BE2C (cell line): ENCODE results near the gene KCNJ5.

Source experiments
- DNase-seq: peaks from one replicate; pipeline ENCODE4 v3.0.0-alpha.2; 2020
- H3K27me3 ChIP-seq: fragments of 250-450 bp; sonication (Bioruptor Pico); 2 replicates; pipeline ENCODE4 v1.5.1; 2020; ENCODE audit warnings: mild to moderate bottlenecking
- H3K36me3 ChIP-seq: fragments of 250-450 bp; sonication (Bioruptor Pico); 2 replicates; pipeline ENCODE4 v1.5.1; 2020; ENCODE audit warnings: mild to moderate bottlenecking
- H3K4me1 ChIP-seq: fragments of 250-450 bp; sonication (Bioruptor Pico); 2 replicates; pipeline ENCODE4 v1.5.1; 2020
- H3K4me3 ChIP-seq: 2 replicates; pipeline ENCODE4 v1.5.1; 2011; ENCODE audit warnings: low read depth, low read length
- H3K9me3 ChIP-seq: fragments of 250-450 bp; sonication (Bioruptor Pico); 2 replicates; pipeline ENCODE4 v1.5.1; 2020
- TF ChIP-seq, protein P1 (sequence below): IDR thresholded peaks from 2 replicates; pipeline ENCODE4 v1.5.1; 2012; ENCODE audit warnings: mild to moderate bottlenecking, low read depth, low read length

The KCNJ5 gene

DNA sequence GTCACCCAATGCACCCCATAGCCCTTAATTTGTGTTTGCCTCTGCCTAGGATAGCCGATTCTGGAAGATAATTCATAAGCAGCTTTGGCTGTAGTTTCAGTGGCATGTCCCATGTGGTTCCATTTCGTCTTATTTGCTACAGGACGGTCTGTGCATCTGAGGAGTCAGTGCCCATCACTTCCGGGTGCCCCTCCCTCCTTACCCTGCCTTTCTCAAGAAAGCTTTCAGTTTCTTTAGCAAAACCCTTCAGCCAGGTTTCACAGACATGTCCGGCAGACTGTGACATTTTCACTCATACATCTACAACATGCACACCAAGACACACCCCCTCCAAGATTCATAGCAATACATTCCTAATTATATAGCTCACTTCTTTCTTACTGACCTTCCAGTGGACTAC, 37.2 kb downstream of the KCNJ5 start:
- no peaks in the 10 kb centered on the region for H3K27me3 ChIP-seq
- DNase-seq: no peak

DNA sequence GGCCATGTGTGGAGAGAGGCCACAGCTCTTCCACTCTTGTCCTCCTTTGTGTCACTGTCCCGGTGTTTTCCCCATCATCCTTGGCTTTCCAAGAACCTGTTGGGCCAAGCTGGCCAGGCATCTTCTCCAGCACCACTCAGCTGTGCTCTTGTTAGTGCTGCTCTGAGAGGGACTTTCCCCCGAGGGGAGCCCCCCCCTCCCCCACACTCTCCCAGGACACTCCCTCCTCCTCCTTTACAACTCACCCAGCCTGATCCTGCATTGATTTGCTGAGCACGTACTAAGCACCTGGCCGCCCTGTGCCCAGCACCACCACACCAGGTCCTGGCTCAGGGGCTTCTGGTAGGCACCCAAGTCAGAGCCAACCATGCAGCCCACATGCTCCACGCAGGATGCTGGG, 38.3 kb downstream of the KCNJ5 start:
- DNase-seq: no peak
- Histone ChIP-seq H3K27me3 (no peaks in the 10 kb centered on the region), H3K4me3 (no peak overlapping the region), H3K4me1 (no peaks in the 10 kb centered on the region), H3K36me3 (no peaks in the 10 kb centered on the region), H3K9me3 (no peaks in the 10 kb centered on the region)
- TF ChIP-seq, protein P1, sequence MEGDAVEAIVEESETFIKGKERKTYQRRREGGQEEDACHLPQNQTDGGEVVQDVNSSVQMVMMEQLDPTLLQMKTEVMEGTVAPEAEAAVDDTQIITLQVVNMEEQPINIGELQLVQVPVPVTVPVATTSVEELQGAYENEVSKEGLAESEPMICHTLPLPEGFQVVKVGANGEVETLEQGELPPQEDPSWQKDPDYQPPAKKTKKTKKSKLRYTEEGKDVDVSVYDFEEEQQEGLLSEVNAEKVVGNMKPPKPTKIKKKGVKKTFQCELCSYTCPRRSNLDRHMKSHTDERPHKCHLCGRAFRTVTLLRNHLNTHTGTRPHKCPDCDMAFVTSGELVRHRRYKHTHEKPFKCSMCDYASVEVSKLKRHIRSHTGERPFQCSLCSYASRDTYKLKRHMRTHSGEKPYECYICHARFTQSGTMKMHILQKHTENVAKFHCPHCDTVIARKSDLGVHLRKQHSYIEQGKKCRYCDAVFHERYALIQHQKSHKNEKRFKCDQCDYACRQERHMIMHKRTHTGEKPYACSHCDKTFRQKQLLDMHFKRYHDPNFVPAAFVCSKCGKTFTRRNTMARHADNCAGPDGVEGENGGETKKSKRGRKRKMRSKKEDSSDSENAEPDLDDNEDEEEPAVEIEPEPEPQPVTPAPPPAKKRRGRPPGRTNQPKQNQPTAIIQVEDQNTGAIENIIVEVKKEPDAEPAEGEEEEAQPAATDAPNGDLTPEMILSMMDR: no peak

More for the DNA sequence above, 37.2 kb downstream of the KCNJ5 start:
- Histone ChIP-seq H3K4me3 (no peak overlapping the region), H3K4me1 (no peaks in the 10 kb centered on the region), H3K9me3 (no peaks in the 10 kb centered on the region), H3K36me3 (no peaks in the 10 kb centered on the region)
- TF ChIP-seq, protein P1: no peak

DNA sequence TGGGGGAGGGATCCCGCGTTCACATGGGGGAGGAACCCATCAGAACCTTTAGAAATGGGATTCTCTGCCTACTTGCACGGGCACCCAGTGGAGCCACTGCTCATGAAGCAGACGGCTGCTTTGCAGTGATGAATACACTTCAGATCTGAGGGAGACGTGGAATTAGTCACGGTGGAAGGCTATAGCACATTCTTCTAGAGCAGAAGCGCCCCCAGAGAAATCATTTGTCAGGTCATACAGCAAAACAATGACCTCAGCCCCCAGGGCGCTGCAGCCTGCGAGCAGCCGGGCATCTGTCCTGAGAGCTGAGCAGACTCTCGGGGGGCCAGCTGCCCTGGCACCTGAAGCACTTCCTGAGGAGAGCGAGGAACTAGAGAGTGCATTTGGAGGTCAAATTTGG, 38.8 kb downstream of the KCNJ5 start:
- Histone ChIP-seq H3K4me1 (no peaks in the 10 kb centered on the region), H3K36me3 (no peaks in the 10 kb centered on the region), H3K4me3 (no peak overlapping the region), H3K27me3 (no peaks in the 10 kb centered on the region), H3K9me3 (no peaks in the 10 kb centered on the region)
- DNase-seq: no peak
- TF ChIP-seq, protein P1: no peak

DNA sequence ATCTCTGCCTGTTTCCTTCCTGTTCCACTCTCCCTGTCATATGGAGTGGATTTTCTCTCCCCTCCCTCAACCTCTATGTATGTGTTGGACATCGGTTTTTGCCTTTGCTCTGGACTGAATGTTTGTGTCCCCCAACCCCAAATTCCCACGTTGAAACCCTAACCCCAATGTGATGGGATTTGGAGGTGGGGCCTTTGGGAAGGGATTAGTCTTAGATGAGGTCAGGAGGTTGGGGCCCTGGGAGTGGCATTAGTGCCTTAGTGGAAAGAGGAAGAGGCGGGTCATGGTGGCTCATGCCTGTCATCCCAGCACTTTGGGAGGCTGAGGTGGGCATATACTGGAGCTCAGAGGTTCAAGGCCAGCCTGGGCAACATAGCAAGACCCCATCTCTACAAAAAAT, 39.9 kb downstream of the KCNJ5 start:
- H3K36me3 ChIP-seq: no peaks in the 10 kb centered on the region
- no peaks in the 10 kb centered on the region for H3K27me3 ChIP-seq
- no peaks in the 10 kb centered on the region for H3K4me1 ChIP-seq
- no peak overlapping the region for H3K4me3 ChIP-seq
- TF ChIP-seq, protein P1: no peak
- H3K9me3 ChIP-seq: no peaks in the 10 kb centered on the region
- no peak for DNase-seq

DNA sequence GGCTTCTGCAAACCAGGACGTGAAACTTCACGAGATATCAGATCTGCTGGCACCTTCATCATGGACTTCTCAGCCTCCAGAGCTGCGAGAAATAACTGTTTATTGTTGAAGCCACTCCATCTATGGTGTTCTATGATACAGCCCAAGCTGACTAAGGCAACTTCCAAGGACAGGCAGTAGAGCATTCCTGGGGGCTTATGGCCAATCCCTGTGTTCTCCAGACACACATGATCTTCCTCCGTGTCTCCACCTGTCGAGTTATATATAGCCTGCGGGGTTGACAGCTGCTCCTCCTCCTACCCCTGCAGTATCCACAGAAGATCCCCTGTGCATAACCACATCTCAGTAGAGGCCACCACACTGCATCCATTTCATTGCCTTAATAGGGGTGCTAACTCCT, 40.5 kb downstream of the KCNJ5 start:
- H3K27me3 ChIP-seq: no peaks in the 10 kb centered on the region
- DNase-seq: no peak

DNA sequence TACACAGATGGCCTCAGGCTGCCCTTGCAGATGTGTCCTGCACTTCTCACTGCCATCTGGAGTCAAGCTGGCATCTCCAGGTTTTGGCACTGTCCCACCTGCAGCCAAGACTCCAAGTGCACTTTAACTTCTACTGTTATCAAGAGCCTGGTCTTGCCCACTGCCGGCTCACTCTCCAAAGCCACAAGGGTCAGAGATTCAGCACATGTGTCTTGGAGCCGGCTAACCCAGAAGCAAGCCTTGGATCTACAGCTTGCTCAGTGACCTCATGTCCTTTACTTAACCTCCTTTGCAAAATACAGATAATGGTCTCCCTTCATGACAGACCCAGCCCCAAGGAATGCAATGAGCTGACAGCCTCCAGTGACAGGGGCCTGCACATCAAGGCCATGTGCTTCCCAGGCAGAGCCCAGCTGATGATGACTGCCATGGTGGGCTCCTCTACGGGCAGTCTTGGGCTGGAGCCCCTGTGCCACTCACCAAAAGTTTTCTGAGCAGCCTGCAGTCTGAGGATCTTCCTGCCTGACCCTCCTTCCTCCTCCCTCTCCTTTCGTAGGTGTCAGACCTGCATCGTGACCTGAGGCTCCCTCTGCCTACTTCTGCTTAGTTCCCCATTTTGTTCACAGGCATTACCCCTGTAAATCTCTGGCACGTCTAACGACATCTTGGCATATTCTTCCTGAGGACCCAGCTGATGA, 42.5 kb downstream of the KCNJ5 start:
- no peaks in the 10 kb centered on the region for H3K9me3 ChIP-seq
- no peaks in the 10 kb centered on the region for H3K36me3 ChIP-seq
- H3K27me3 ChIP-seq: no peaks in the 10 kb centered on the region
- no peaks in the 10 kb centered on the region for H3K4me1 ChIP-seq
- no peak overlapping the region for H3K4me3 ChIP-seq
- no peak for DNase-seq
- TF ChIP-seq, protein P1: no peak

More for the DNA sequence above, 40.5 kb downstream of the KCNJ5 start:
- Histone ChIP-seq H3K4me1 (no peaks in the 10 kb centered on the region), H3K4me3 (no peak overlapping the region), H3K36me3 (no peaks in the 10 kb centered on the region), H3K9me3 (no peaks in the 10 kb centered on the region)
- TF ChIP-seq, protein P1: no peak
